Adrenal gland (tissue), 5 donors: ENCODE measurements around the gene MED25.

Source experiments
- CTCF ChIP-seq, 6 experiments: fragments of 450-650 bp in 4 of 6; fragments of 200-600 bp in 2 of 6; sonication (generic) in 1 of 6; IDR thresholded peaks; 1 replicate in 5 of 6; 2 replicates in 1 of 6; pipeline versions ENCODE4 v1.5.1 to v1.8.0; 2016 to 2021; ENCODE audit warnings: antibody characterized with exemption in 6 of 6, mild to moderate bottlenecking in 2 of 6, moderate library complexity in 1 of 6
- POLR2A ChIP-seq, 2 donors: fragments of 450-650 bp; IDR thresholded peaks; one replicate each; pipeline ENCODE4 v1.6.1; 2017; ENCODE audit warnings: antibody characterized with exemption in 2 of 2, mild to moderate bottlenecking in 2 of 2, moderate library complexity in 1 of 2
- donor health status: DM: no; HTN: no; CAD: no.

GRCh38 chr19:49788857-49789256, 29.2 kb upstream of the MED25 start:
- TF ChIP-seq POLR2A (IDR thresholded peaks at IDR 0.05) (no peak), CTCF (IDR thresholded peaks at IDR 0.05) (no peak)
